Naive thymus-derived CD8-positive, alpha-beta T cell (primary cell): ENCODE measurements around the gene SLC6A3. TPM values are rescaled to one million over a fixed set of nuclear protein-coding genes. Genes with fewer than 3 reads are reported as not detected.

ENCODE experiments used
- ATAC-seq, 2 donors: fragments of 150-1000 bp; cut with Tn5 transposase in 1 of 2; sonication (Bioruptor Pico), chemical (Tn5 transposase) in 1 of 2; 1 replicate in 1 of 2; 2 replicates in 1 of 2; pipeline ENCODE4 v1.10.0; 2021; ENCODE audit warnings: mild to moderate bottlenecking in 2 of 2, moderate library complexity in 2 of 2
- POLR2A ChIA-PET: fragments of 350-600 bp; sonication (Branson Sonifier 250); formaldehyde crosslinking; loops from one replicate; lab custom pipeline; 2021; ENCODE audit warnings: antibody characterized with exemption; lab: Charles Lee
- DNase-seq, 10 donors: peaks; one replicate each; pipeline versions ENCODE4 v3.0.0 to v3.0.0-alpha.2; 2020 to 2022
- H3K27ac Mint-ChIP-seq, 10 donors: one replicate each; pipeline ENCODE4 v1.8.0; 2020 to 2022; ENCODE audit warnings: mild to moderate bottlenecking in 10 of 10, mixed read lengths in 10 of 10, moderate library complexity in 4 of 10, inconsistent platforms in 1 of 10
- H3K27me3 Mint-ChIP-seq, 5 donors: one replicate each; pipeline ENCODE4 v1.8.0; 2021 to 2022; ENCODE audit warnings: mixed read lengths in 5 of 5
- H3K36me3 Mint-ChIP-seq, 3 donors: one replicate each; pipeline ENCODE4 v1.8.0; 2020 to 2022; ENCODE audit warnings: mixed read lengths in 3 of 3, mild to moderate bottlenecking in 2 of 3, inconsistent platforms in 1 of 3
- H3K4me1 Mint-ChIP-seq, 4 donors: one replicate each; pipeline ENCODE4 v1.8.0; 2021 to 2022; ENCODE audit warnings: mixed read lengths in 4 of 4
- H3K4me3 Mint-ChIP-seq, 10 donors: one replicate each; pipeline ENCODE4 v1.8.0; 2020 to 2022; ENCODE audit warnings: mild to moderate bottlenecking in 10 of 10, mixed read lengths in 10 of 10, moderate library complexity in 6 of 10, inconsistent platforms in 1 of 10
- H3K9me3 Mint-ChIP-seq, 9 donors: one replicate each; pipeline ENCODE4 v1.8.0; 2020 to 2022; ENCODE audit warnings: mixed read lengths in 9 of 9, mild to moderate bottlenecking in 3 of 9, inconsistent platforms in 1 of 9, moderate library complexity in 1 of 9
- polyA plus RNA-seq, 3 donors: library from polyadenylated mRNA; unstranded; fragments of 300-500 nt; fragmentation: Illumina TruSeq; gene quantifications; one replicate each; pipeline ENCODE4 v1.2.3, GENCODE V29; 2021
- total RNA-seq, 8 experiments: library from RNA in 2 of 8; stranded (reverse) in 2 of 8; gene quantifications; one replicate each; pipeline ENCODE4 v1.2.3 and lab custom pipeline; 2021 to 2026

The SLC6A3 gene
- total and polyA plus RNA-seq, 5 experiments from 2014 or later: 0.08 to 0.27 (median 0.09) TPM; not detected in 2

DNA sequence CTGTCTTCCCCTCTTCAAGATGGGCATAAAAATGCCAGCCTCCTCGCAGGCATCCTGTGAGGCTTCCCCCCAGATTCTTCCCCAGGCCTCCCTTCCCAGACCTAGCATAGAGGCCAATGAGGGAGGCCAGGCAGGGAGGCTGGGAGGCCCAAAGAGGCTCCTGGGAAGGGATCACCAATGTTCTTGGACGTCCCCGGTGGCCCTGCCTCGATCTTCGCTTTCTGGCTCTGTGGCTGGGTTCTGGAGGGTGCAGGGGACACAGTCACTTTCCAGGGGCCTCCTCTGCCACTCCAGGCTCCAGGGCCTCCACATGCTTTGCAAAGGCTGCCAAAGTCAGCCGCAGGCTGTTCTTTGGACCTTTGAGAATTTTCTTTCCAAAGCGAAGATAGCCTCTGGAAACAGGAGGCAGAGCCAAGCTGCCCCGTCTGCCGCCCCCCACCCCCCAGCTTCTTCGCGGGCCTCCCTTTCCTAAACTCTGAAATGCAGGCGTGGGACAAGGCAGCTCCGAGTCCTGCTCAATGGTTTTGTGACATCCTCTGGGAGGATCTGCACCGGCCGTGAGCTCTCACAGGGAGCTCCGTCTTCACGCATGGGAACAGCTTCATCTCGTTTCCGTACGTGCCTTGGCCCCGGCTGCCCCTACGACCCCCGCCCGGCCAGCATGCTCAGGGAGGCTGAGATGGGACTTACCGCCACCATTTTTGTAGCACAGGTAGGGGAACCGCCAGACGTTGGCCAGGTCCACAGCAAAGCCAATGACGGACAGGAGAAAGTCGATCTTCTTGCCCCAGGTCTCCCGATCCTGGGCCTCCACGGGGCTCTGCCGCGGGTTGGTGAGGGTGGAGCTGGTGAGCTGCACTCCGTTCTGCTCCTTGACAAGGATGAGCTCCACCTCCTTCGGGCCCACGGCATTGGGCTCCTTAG is 2.8 kb downstream of the SLC6A3 start:
- DNase-seq (peak in 1 of 10 donors; percentile 56), ATAC-seq (no peak)
- Mint-ChIP-seq H3K4me1 (peaks cover 2 to 19% (median 19%) of the 10 kb centered on the region in 4 donors), H3K4me3 (no peak overlapping the region), H3K27me3 (peaks cover 22 to 75% (median 61%) of the 10 kb centered on the region in 5 donors), H3K9me3 (peaks cover 0 to 17% (median 7%) of the 10 kb centered on the region in 9 donors), H3K36me3 (peaks cover 0 to 12% (median 2%) of the 10 kb centered on the region in 3 donors), H3K27ac (no peak overlapping the region)
- POLR2A ChIA-PET: no interaction called here

DNA sequence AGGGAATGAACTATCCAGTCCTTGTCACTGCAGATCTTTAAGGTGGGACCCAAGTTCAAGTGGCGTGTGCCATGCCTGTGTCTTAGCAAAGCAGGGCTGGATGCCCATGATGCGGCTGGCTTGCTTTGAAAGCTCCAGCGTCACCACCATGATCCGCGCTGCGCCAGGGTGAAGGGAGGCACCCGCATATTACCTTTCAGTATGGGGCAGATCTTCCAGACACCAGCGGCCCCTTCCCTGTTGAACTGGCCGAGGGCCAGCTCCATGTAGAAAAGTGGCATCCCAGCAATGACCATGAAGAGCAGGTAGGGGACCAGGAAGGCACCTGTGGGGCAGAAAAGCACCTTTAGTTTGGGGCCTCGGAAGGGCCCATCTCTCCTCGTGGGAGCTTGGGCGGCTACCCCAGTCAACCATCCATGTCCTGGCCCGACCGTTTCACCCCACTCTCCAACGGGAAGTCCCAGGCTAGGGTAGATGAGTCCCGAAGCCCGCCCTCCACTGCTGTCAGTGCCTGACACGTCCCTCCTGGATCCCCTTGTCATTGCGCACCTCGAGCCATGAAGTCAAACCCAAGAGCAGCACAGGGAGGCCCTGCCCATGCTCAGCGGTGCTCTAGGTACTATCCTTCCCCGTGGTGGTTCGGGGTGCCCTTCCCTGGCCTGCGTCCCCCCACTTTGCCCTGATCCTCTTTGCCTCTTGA is 3.9 kb downstream of the SLC6A3 start:
- peak in 1 of 10 donors; percentile 61 for DNase-seq
- POLR2A ChIA-PET: no interaction called here
- no peak for ATAC-seq
- no peak overlapping the region for H3K27ac Mint-ChIP-seq
- peaks cover 0 to 17% (median 7%) of the 10 kb centered on the region in 9 donors for H3K9me3 Mint-ChIP-seq
- peaks cover 0 to 12% (median 2%) of the 10 kb centered on the region in 3 donors for H3K36me3 Mint-ChIP-seq
- H3K4me3 Mint-ChIP-seq: no peak overlapping the region
- peaks cover 22 to 74% (median 53%) of the 10 kb centered on the region in 5 donors for H3K27me3 Mint-ChIP-seq
- H3K4me1 Mint-ChIP-seq: peaks cover 2 to 12% (median 10%) of the 10 kb centered on the region in 4 donors

DNA sequence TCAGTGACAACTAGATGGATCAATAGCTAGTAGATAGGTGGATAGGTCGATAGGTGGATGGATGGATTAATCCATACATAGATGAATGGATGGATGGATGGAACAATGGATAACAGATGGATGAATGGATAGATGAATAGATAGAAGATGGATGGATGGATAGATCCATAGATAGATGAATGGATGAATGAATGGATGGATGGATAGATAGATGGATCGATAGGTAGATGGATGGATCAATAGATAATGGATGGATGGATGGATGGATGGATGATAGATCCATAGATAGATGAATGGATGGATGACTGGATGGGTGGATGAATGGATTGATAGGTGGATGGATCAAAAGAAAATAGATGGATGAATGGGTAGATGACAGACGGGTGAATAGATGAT is 5.1 kb downstream of the SLC6A3 start:
- H3K27me3 Mint-ChIP-seq: peaks cover 22 to 74% (median 53%) of the 10 kb centered on the region in 5 donors
- peaks cover 2 to 12% (median 10%) of the 10 kb centered on the region in 4 donors for H3K4me1 Mint-ChIP-seq
- DNase-seq (no peak), ATAC-seq (no peak)
- peaks cover 0 to 12% (median 2%) of the 10 kb centered on the region in 3 donors for H3K36me3 Mint-ChIP-seq
- peaks cover 0 to 17% (median 7%) of the 10 kb centered on the region in 9 donors for H3K9me3 Mint-ChIP-seq
- POLR2A ChIA-PET: no interaction called here
- peak overlapping the region in 1 of 10 donors; percentile 36 for H3K27ac Mint-ChIP-seq
- no peak overlapping the region for H3K4me3 Mint-ChIP-seq

DNA sequence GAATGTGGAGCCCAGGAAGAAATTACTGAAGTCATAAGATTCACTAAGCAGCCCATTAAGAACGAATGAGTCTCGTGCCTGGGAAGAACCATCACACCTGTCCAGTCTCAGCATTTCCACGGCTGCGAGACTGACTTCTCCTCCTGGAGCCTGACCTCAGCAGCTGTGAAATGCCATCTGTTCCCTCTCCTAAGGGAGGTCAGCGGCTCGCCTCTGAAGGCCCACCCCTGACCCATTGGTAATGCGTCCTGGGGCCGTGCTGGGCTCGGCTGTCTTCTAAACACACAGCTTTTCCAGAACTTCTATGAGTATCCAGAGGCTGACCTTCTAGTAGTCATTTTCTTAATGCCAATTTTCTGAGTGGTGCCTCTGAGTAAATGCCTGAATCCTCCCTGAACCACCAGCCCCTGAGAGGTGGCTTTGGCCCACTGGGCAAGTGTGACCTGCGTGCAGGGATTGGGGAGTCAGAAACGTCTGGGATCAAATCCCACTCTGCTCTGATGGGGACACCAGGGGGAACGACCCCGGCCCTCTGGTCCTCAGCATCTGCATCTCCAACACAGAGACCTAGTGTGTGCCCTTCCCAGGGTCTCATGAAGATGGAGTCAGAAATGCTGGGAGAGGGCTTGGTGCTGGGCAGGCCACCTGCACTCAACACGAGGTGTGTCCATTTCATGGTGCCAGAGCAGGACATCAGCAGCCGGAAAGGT is 5.7 kb downstream of the SLC6A3 start:
- ATAC-seq: no peak
- H3K27ac Mint-ChIP-seq: no peak overlapping the region
- H3K27me3 Mint-ChIP-seq: peaks cover 22 to 76% (median 50%) of the 10 kb centered on the region in 5 donors
- H3K4me1 Mint-ChIP-seq: peaks cover 0 to 9% (median 7%) of the 10 kb centered on the region in 4 donors
- POLR2A ChIA-PET: no interaction called here
- peaks cover 0 to 17% (median 7%) of the 10 kb centered on the region in 9 donors for H3K9me3 Mint-ChIP-seq
- H3K36me3 Mint-ChIP-seq: peaks cover 0 to 12% (median 2%) of the 10 kb centered on the region in 3 donors
- H3K4me3 Mint-ChIP-seq: no peak overlapping the region
- DNase-seq: peak in 1 of 10 donors; percentile 51

DNA sequence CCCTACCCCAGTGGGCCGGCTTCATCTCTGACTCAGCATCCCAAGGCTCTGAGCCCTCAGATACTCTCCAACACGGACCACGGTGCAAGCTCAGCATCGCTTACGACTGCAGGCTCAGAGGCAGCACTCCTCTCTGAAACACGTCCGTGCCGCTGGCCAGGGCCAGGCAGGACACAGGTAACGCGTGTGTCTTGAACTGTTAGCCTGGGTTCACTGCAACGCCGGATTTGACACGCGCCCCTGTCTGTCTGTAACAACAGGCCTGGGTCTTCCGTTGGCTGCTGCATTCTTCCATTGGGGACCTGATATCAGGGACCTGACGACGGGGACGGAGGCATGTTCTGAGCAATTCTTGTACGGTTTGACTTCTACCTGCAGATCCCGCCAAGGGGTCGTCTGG is 6.4 kb downstream of the SLC6A3 start:
- H3K27ac Mint-ChIP-seq: no peak overlapping the region
- ATAC-seq: no peak
- POLR2A ChIA-PET: no interaction called here
- H3K4me3 Mint-ChIP-seq: no peak overlapping the region
- H3K27me3 Mint-ChIP-seq: peaks cover 18 to 76% (median 46%) of the 10 kb centered on the region in 5 donors
- DNase-seq: peak in 1 of 10 donors; percentile 53
- H3K9me3 Mint-ChIP-seq: peaks cover 0 to 17% (median 7%) of the 10 kb centered on the region in 9 donors
- peaks cover 0 to 4% (median under 1%) of the 10 kb centered on the region in 4 donors for H3K4me1 Mint-ChIP-seq
- peaks cover 0 to 12% (median under 1%) of the 10 kb centered on the region in 3 donors for H3K36me3 Mint-ChIP-seq

DNA sequence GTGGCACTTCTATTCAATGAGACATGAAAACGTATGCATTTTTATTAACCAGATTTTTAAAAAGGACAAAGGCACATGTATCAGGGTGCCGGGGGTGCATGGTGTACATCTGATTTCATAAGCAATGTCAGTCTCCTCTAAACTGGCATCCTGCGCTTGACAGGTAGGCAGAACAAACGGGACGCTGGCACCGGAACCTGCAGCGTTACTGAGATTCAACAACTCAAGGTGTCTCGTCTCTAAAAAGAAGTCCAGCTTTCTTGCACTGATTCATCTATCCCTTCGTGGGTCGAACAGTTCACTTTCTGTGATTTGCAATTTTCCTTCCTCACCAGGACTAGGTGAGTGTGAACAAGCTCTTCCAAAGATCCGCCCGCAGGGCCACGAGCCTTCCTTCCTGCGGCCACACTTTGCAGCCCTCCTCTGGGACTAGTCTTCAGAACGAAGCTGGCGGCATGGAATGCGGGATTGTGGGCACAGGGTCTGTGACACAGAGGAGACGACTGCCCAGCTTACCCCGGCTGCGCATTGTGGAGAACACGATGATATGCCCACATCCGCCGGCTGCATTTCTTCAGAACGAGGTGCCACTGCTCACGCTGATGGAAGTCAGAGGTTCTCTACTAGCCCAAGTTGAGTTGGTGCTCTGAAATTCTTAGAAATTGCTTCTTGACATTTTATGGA is 7.2 kb downstream of the SLC6A3 start:
- no peak for DNase-seq
- no peak for ATAC-seq
- Mint-ChIP-seq H3K36me3 (peaks cover 0 to 12% (median 0%) of the 10 kb centered on the region in 3 donors), H3K9me3 (peaks cover 0 to 18% (median 9%) of the 10 kb centered on the region in 9 donors), H3K27me3 (peaks cover 13 to 76% (median 45%) of the 10 kb centered on the region in 5 donors), H3K27ac (peak overlapping the region in 1 of 10 donors; percentile 25), H3K4me1 (no peaks in the 10 kb centered on the region), H3K4me3 (no peak overlapping the region)
- POLR2A ChIA-PET: no interaction called here

DNA sequence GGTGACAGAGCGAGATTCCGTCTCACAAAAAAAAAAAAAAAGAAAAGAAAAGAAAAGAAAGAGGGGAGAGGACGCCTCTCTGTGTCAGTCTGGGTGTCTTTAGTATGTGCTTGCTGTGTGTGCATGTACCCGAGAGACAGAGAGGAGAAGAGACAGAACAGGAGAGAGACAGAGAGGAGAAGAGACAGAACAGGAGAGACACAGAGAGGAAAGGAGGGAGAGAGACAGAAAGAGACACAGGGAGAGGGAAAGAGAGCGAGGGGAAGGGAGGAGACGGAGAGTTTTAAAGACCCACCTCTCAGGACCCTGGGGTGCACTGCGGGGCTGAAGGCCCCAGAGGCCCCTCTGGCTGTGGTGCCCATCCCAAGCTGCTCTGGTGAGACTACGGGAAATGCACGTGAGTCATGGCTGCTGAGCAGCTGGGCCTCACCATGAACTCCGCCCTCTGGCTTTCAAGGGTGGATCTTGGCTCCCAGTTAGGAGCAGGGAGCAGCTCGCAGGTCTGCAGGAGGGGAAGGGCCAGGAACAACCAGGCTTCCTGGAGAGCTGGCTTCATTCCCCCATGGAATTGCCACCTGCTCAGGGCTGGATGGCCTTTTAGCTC is 7.9 kb downstream of the SLC6A3 start:
- POLR2A ChIA-PET: no interaction called here
- peaks cover 0 to 18% (median 9%) of the 10 kb centered on the region in 9 donors for H3K9me3 Mint-ChIP-seq
- no peaks in the 10 kb centered on the region for H3K4me1 Mint-ChIP-seq
- H3K27ac Mint-ChIP-seq: peak overlapping the region in 1 of 10 donors; percentile 76
- DNase-seq: peak in 1 of 10 donors; percentile 23
- peaks cover 0 to 12% (median 0%) of the 10 kb centered on the region in 3 donors for H3K36me3 Mint-ChIP-seq
- ATAC-seq: no peak
- no peak overlapping the region for H3K4me3 Mint-ChIP-seq
- peaks cover 10 to 70% (median 38%) of the 10 kb centered on the region in 5 donors for H3K27me3 Mint-ChIP-seq

DNA sequence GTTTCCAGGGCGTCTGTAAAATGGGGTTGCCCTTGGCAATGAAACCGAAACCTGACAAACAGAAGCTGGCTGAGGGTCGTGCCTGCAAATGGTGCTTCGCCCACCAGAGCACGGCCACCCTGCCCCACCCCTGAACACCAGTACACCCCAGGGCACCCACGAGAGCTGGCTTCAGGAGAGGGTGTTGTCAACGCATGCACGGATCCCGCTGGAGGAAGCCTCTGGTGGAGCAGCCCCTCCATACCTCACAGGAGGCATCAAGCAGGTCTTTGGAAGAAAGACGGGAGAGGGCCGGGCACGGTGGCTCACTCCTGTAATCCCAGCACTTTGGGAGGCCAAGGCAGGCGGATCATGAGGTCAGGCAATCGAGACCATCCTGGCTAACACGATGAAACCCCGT is 8.6 kb downstream of the SLC6A3 start:
- Mint-ChIP-seq H3K27me3 (peaks cover 10 to 64% (median 32%) of the 10 kb centered on the region in 5 donors), H3K27ac (no peak overlapping the region)

DNA sequence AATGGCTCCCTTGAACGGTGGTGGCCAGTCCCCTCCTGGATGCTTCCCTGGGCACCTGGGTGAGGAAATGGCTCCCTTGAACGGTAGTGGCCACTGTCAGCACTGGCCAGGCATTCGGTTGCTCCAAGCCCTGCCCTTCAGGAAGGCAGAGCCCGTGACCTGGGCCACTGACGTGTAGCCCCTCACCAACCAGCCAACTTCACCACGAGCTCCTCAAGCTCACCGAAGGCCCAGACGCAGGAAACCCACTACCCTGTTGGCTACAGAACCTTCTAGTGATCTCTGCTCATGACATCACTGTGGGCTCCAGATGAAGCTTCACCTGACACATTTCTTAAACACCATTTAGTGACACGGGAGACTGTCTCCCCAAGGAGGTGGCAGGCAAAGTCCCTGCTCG is 9.2 kb downstream of the SLC6A3 start:
- H3K27me3 Mint-ChIP-seq: peaks cover 10 to 57% (median 28%) of the 10 kb centered on the region in 5 donors
- no peak overlapping the region for H3K4me3 Mint-ChIP-seq

More for the DNA sequence above, 8.6 kb downstream of the SLC6A3 start:
- ATAC-seq (no peak), DNase-seq (peak in 1 of 10 donors; percentile 23)
- Mint-ChIP-seq H3K4me3 (no peak overlapping the region), H3K9me3 (peaks cover 0 to 18% (median 9%) of the 10 kb centered on the region in 9 donors), H3K36me3 (peaks cover 0 to 12% (median 0%) of the 10 kb centered on the region in 3 donors), H3K4me1 (no peaks in the 10 kb centered on the region)
- POLR2A ChIA-PET: no interaction called here

DNA sequence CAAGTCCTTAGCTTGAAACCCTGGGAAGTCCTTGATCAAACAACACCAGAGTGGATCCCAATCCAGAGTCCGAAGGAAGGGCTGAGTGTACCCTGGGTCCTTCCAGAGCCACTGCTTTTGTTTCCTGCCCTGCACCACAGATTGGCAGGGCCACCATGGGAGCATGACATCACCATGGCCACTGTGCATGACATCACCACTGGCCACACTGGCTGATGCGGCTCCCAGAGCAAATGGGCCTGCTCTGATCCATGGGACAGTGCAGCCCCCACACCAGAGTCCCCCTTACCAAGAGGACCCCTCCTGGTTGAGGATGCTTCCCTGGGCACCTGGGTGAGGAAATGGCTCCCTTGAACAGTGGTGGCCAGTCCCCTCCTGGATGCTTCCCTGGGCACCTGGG is 9.9 kb downstream of the SLC6A3 start:
- H3K36me3 Mint-ChIP-seq: peaks cover 0 to 9% (median 0%) of the 10 kb centered on the region in 3 donors
- ATAC-seq: no peak
- POLR2A ChIA-PET: no interaction called here
- no peak overlapping the region for H3K27ac Mint-ChIP-seq
- peaks cover 8 to 51% (median 21%) of the 10 kb centered on the region in 5 donors for H3K27me3 Mint-ChIP-seq
- DNase-seq: peak in 1 of 10 donors; percentile 36
- H3K9me3 Mint-ChIP-seq: peaks cover 0 to 17% (median 9%) of the 10 kb centered on the region in 9 donors
- H3K4me3 Mint-ChIP-seq: no peak overlapping the region
- no peaks in the 10 kb centered on the region for H3K4me1 Mint-ChIP-seq

More for the DNA sequence above, 9.2 kb downstream of the SLC6A3 start:
- H3K36me3 Mint-ChIP-seq: peaks cover 0 to 12% (median 0%) of the 10 kb centered on the region in 3 donors
- POLR2A ChIA-PET: no interaction called here
- H3K4me1 Mint-ChIP-seq: no peaks in the 10 kb centered on the region
- peaks cover 0 to 18% (median 9%) of the 10 kb centered on the region in 9 donors for H3K9me3 Mint-ChIP-seq
- ATAC-seq: no peak
- DNase-seq: peak in 1 of 10 donors; percentile 56
- H3K27ac Mint-ChIP-seq: no peak overlapping the region

DNA sequence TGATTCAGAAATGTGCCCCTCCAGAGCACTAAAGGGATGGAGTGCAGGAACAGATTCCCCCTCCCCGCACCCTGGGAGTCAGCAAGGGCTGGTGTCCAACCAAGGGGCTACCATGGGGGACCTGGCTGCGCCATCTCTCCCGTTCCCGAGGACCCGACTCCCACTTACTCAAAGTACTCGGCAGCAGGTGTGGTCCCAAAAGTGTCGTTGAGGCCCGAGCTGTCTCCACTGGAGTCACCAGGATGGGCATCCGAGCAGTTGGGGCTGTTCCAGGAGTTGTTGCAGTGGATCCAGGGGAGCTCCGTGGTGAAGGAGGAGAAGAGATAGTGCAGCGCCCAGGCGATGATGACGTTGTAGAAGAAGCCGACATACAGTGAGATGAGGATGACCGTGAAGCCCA is 12.9 kb downstream of the SLC6A3 start:
- Mint-ChIP-seq H3K4me1 (no peaks in the 10 kb centered on the region), H3K9me3 (peaks cover 0 to 42% (median 22%) of the 10 kb centered on the region in 9 donors), H3K27me3 (peaks cover 3 to 27% (median 7%) of the 10 kb centered on the region in 5 donors), H3K36me3 (peaks cover 0 to 25% (median 11%) of the 10 kb centered on the region in 3 donors), H3K4me3 (no peak overlapping the region), H3K27ac (no peak overlapping the region)
- no peak for ATAC-seq
- DNase-seq: peak in 1 of 10 donors; percentile 37
- POLR2A ChIA-PET: no interaction called here
